Hematopoietic multipotent progenitor cell (in vitro differentiated cells): Measurements from ENCODE around the gene ZNF618. TPM values are rescaled to one million over a fixed set of nuclear protein-coding genes. Genes with fewer than 3 reads are reported as not detected.

ENCODE experiments used
- DNase-seq, 3 donors: peaks; one replicate each; pipeline ENCODE4 v3.0.0-alpha.2; 2011 to 2015; ENCODE audit warnings: low read depth in 2 of 3, low spot score in 2 of 3
- total RNA-seq: library from RNA; depleted of rRNA; stranded (reverse); fragments of >200 nt; gene quantifications from one replicate; pipeline ENCODE4 v1.2.3, GENCODE V29; 2012

ZNF618 gene
- total RNA-seq, 1 donor: 20.2 TPM

GRCh38 chr9:113910036-113910639, 34.0 kb downstream of the ZNF618 start:
- no peak for DNase-seq

- no peak for DNase-seq
These were observed 35.9 kb downstream of the ZNF618 start for GRCh38 chr9:113911850-113912557.

- no peak for DNase-seq
These were observed 36.7 kb downstream of the ZNF618 start for GRCh38 chr9:113912816-113913215.

- DNase-seq: no peak
These were observed 37.5 kb downstream of the ZNF618 start for GRCh38 chr9:113913426-113914195.

- DNase-seq: no peak
These were observed 38.4 kb downstream of the ZNF618 start for GRCh38 chr9:113914517-113914916.

GRCh38 chr9:113915817-113916434, 39.8 kb downstream of the ZNF618 start:
- DNase-seq: no peak

- DNase-seq: no peak
These were observed 40.8 kb downstream of the ZNF618 start for GRCh38 chr9:113916931-113917330.

GRCh38 chr9:113918697-113919350, 42.7 kb downstream of the ZNF618 start:
- no peak for DNase-seq

- DNase-seq: no peak
These were observed 43.3 kb downstream of the ZNF618 start for GRCh38 chr9:113919382-113919781.

- no peak for DNase-seq
These were observed 43.8 kb downstream of the ZNF618 start for GRCh38 chr9:113919871-113920270.

- DNase-seq: no peak
These were observed 44.8 kb downstream of the ZNF618 start for GRCh38 chr9:113920872-113921271.

GRCh38 chr9:113921396-113921925, 45.4 kb downstream of the ZNF618 start:
- DNase-seq: no peak

- no peak for DNase-seq
These were observed 46.1 kb downstream of the ZNF618 start for GRCh38 chr9:113922160-113922559.

GRCh38 chr9:113926211-113926610, 50.1 kb downstream of the ZNF618 start:
- no peak for DNase-seq

- DNase-seq: no peak
These were observed 51.2 kb downstream of the ZNF618 start for GRCh38 chr9:113927277-113927676.

GRCh38 chr9:113928269-113928668, 52.2 kb downstream of the ZNF618 start:
- DNase-seq: no peak

- DNase-seq: no peak
These were observed 53.7 kb downstream of the ZNF618 start for GRCh38 chr9:113929634-113930389.

- no peak for DNase-seq
These were observed 54.3 kb downstream of the ZNF618 start for GRCh38 chr9:113930390-113930783.

- no peak for DNase-seq
These were observed 55.0 kb downstream of the ZNF618 start for GRCh38 chr9:113931140-113931539.

GRCh38 chr9:113931777-113932176, 55.7 kb downstream of the ZNF618 start:
- DNase-seq: no peak
